Fibroblast of lung (primary cell): ENCODE results near the gene AGBL3.

ENCODE experiments used
- CTCF ChIP-seq, 2 donors: IDR thresholded peaks in 1 of 2; conservative IDR thresholded peaks in 1 of 2; 1 replicate in 1 of 2; 2 replicates in 1 of 2; pipeline ENCODE4 v1.5.1; 2011 to 2012; ENCODE audit warnings: low read length in 2 of 2, control low read depth in 1 of 2, inconsistent platforms in 1 of 2, low read depth in 1 of 2, mild to moderate bottlenecking in 1 of 2
- EZH2 ChIP-seq: IDR thresholded peaks from 2 replicates; pipeline ENCODE4 v1.5.1; 2012; ENCODE audit warnings: low read length, control low read depth, mild to moderate bottlenecking; ENCODE audit errors: missing control alignments

- TF ChIP-seq EZH2 (no peak), CTCF (conservative IDR thresholded peaks at IDR 0.05 in 1 of 2, IDR thresholded peaks at IDR 0.05 in 1 of 2; ENCODE audit: low read depth in 1 of 2, low read length in 2 of 2) (no peak)
These were observed 37.6 kb upstream of the AGBL3 start for GRCh38 chr7:134948736-134949135.
